Lower leg skin (tissue), 3 donors: Measurements from ENCODE around the gene WNT2.

ENCODE experiments used
- POLR2A ChIP-seq, 2 donors: fragments of 450-650 bp; IDR thresholded peaks; one replicate each; pipeline ENCODE4 v1.6.1; 2016 to 2017; ENCODE audit warnings: antibody characterized with exemption in 2 of 2, mild to moderate bottlenecking in 1 of 2, moderate library complexity in 1 of 2
- TF ChIP-seq, protein P1 (sequence below), 3 donors: fragments of 450-650 bp; IDR thresholded peaks; one replicate each; pipeline ENCODE4 v1.5.1; 2016; ENCODE audit warnings: antibody characterized with exemption in 3 of 3, mild to moderate bottlenecking in 3 of 3, moderate library complexity in 2 of 3

DNA sequence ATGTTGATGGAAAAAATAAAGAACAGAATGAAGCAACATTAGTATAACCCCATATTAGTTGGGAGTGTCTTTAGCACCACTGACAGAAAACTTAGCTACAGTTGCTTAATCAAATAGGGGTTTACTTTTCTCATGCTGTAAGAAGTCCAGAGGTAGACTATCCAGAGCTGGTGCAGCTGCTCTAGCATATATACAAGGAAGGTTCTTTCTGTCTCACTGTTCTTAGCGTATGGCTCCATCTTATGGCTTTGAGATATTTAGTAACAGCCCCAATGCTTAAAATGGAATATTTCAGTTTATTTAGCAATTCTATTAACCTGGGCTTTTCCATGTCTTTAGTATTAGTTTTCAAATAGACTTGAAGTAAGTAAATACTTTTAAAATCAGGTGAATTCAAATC is 15.2 kb upstream of the WNT2 start:
- TF ChIP-seq, protein P1, sequence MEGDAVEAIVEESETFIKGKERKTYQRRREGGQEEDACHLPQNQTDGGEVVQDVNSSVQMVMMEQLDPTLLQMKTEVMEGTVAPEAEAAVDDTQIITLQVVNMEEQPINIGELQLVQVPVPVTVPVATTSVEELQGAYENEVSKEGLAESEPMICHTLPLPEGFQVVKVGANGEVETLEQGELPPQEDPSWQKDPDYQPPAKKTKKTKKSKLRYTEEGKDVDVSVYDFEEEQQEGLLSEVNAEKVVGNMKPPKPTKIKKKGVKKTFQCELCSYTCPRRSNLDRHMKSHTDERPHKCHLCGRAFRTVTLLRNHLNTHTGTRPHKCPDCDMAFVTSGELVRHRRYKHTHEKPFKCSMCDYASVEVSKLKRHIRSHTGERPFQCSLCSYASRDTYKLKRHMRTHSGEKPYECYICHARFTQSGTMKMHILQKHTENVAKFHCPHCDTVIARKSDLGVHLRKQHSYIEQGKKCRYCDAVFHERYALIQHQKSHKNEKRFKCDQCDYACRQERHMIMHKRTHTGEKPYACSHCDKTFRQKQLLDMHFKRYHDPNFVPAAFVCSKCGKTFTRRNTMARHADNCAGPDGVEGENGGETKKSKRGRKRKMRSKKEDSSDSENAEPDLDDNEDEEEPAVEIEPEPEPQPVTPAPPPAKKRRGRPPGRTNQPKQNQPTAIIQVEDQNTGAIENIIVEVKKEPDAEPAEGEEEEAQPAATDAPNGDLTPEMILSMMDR (IDR thresholded peaks at IDR 0.05), result no peak
- no peak for TF ChIP-seq POLR2A (IDR thresholded peaks at IDR 0.05)
